ENCODE data around the gene MORN1.

The MORN1 gene

DNA sequence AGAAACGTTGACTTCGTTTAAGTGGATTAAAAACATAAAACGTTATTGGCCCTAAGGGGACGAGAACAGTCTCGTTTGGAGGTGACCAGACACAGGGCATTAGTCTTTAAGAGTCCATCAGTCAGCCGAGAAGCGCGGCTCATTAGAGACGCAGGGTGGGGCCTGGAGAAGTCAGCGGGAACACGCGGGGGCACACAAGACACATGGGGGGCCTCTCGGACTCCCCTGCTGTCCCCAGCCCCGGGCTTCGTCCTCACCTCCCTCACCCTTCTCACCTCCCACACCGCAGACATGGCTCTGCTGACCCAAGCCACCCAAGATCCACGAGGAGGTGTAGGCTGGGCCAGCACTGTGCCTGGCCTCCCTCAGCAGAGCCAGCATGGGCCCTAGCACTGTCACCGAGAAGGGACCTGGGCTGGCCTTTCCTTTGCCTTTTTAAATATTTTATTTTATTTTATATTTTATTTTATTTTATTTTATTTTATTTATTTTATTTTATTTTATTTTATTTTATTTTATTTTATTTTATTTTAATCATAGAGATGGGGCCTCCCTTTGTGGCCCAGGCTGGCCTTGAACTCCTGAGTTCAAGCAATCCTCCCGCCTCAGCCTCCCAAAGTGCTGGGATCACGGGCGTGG is 48.9 kb downstream of the MORN1 start:
- Histone ChIP-seq H3K27me3 (ENCODE audit: control insufficient read depth, insufficient read depth, low read length) (no peaks in the 10 kb centered on the region), H3K9me3 (ENCODE audit: control insufficient read depth, low read length) (no peaks in the 10 kb centered on the region), H3K79me2 (no peaks in the 10 kb centered on the region), H3K27ac (no peak overlapping the region), H3K36me3 (ENCODE audit: control insufficient read depth, insufficient read depth, low read length) (no peaks in the 10 kb centered on the region), H3K9ac (no peak overlapping the region), H3K4me3 (ENCODE audit: low read depth, low read length) (no peak overlapping the region), H3K4me1 (no peaks in the 10 kb centered on the region), H2AFZ (no peak overlapping the region), H3K4me2 (ENCODE audit: low read length) (no peak overlapping the region)
- TF ChIP-seq, protein P1, sequence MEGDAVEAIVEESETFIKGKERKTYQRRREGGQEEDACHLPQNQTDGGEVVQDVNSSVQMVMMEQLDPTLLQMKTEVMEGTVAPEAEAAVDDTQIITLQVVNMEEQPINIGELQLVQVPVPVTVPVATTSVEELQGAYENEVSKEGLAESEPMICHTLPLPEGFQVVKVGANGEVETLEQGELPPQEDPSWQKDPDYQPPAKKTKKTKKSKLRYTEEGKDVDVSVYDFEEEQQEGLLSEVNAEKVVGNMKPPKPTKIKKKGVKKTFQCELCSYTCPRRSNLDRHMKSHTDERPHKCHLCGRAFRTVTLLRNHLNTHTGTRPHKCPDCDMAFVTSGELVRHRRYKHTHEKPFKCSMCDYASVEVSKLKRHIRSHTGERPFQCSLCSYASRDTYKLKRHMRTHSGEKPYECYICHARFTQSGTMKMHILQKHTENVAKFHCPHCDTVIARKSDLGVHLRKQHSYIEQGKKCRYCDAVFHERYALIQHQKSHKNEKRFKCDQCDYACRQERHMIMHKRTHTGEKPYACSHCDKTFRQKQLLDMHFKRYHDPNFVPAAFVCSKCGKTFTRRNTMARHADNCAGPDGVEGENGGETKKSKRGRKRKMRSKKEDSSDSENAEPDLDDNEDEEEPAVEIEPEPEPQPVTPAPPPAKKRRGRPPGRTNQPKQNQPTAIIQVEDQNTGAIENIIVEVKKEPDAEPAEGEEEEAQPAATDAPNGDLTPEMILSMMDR (IDR thresholded peaks at IDR 0.05), result no peak

DNA sequence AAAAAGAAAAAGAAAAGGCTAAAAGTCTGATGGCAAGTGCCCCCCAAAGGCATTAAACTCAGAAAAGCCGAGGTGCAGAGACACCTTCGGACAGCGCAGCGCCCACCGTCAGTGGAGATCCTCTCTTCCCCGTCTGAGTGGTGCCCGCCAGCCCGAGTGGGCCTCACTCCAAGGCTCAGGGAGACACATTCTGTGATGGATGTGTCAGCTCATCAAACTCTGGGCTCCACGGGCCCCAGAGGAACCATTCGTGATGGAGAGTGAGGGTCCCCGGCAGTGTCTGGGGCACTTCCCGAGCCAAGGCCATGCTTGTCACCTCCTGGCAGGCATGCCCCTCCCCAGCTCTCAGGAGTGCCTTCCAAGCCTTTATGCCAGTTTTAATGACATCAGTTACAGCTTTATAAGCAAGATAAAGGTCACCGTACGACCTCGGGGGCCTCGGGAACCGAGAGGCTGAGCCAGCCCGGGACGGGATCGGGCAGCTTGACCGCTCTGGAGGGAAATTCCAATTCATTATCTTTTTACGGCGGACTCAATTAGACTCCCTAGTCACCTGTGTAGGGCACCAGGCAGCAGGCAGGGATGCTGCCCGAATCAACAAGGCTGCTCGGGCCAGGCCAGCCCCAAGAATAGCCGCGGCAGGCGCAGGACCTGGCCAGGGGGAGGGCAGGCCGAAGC is 49.5 kb downstream of the MORN1 start:
- Histone ChIP-seq H3K27ac (no peak overlapping the region), H3K27me3 (ENCODE audit: control insufficient read depth, insufficient read depth, low read length) (no peaks in the 10 kb centered on the region), H3K36me3 (ENCODE audit: control insufficient read depth, insufficient read depth, low read length) (no peaks in the 10 kb centered on the region), H3K9ac (no peak overlapping the region), H3K9me3 (ENCODE audit: control insufficient read depth, low read length) (no peaks in the 10 kb centered on the region), H3K79me2 (no peaks in the 10 kb centered on the region), H3K4me1 (no peaks in the 10 kb centered on the region), H3K4me3 (ENCODE audit: low read depth, low read length) (no peak overlapping the region), H3K4me2 (ENCODE audit: low read length) (no peak overlapping the region), H2AFZ (no peak overlapping the region)
- TF ChIP-seq, protein P1 (IDR thresholded peaks at IDR 0.05), result no peak

DNA sequence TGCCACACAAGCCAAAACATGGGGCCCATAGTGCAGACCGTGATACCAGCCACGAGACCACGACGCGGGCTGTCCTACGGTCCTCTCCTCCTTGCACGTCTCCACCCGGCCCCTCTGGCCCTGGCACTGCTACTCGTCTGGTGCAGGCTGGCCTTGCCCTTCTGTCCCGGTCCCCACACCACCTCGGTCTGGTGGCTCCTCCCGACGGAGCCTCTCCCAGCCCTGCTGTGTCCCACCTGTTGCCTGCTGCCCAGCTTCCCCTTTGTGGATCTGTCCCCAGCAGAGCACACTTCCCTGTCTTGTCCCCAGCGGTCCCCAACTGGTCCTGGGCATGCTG is 50.5 kb downstream of the MORN1 start:
- no peaks in the 10 kb centered on the region for H3K36me3 ChIP-seq (ENCODE audit: control insufficient read depth, insufficient read depth, low read length)
- H3K9me3 ChIP-seq (ENCODE audit: control insufficient read depth, low read length), result no peaks in the 10 kb centered on the region
- TF ChIP-seq, protein P1 (IDR thresholded peaks at IDR 0.05), result no peak
- H2AFZ ChIP-seq, result no peak overlapping the region
- H3K27me3 ChIP-seq (ENCODE audit: control insufficient read depth, insufficient read depth, low read length), result no peaks in the 10 kb centered on the region
- H3K4me2 ChIP-seq (ENCODE audit: low read length), result no peak overlapping the region
- H3K9ac ChIP-seq, result no peak overlapping the region
- no peaks in the 10 kb centered on the region for H3K4me1 ChIP-seq
- no peaks in the 10 kb centered on the region for H3K79me2 ChIP-seq
- H3K4me3 ChIP-seq (ENCODE audit: low read depth, low read length), result no peak overlapping the region
- no peak overlapping the region for H3K27ac ChIP-seq

DNA sequence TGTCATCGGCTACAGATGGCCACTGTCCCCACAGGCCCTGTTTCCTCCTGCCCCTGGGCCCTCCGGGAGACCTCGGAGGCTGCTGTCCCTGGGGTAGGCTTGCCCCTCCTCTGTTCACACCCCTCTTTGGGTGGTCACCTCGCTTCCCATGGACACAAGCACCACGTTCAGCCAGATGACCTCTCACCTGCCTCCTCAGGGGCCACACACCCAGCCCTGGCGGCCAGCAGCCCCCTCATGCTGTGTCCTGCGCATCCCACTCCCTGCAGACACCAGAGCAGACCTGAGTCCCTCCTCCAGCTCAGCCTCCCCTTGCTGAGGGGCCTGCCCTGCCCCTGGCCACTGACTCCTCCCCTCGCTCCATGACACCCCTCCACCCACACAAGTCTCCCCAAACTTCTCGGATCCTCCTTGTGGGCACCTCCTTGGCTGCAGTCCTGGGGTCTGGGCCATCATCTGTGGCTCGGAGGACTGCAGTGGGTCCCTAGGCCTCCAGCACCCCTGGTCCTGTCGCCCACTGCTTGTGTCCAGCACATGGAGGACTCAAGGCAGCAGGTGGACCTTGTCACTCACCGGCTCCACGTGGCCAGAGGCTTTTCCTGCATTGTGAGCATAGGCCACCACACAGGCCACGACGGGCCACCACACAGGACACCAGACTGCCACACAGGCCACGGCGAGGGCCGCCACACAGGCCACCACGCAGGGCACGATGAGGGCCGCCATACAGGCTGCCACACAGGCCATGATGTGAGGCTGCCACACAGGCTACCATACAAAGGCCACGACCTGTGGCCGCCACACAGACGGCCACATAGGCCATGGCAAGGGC is 51.1 kb downstream of the MORN1 start:
- H3K27me3 ChIP-seq (ENCODE audit: control insufficient read depth, insufficient read depth, low read length), result no peaks in the 10 kb centered on the region
- TF ChIP-seq, protein P1 (IDR thresholded peaks at IDR 0.05), result no peak
- no peak overlapping the region for H3K9ac ChIP-seq
- H2AFZ ChIP-seq, result no peak overlapping the region
- H3K4me2 ChIP-seq (ENCODE audit: low read length), result no peak overlapping the region
- H3K36me3 ChIP-seq (ENCODE audit: control insufficient read depth, insufficient read depth, low read length), result no peaks in the 10 kb centered on the region
- H3K79me2 ChIP-seq, result no peaks in the 10 kb centered on the region
- no peaks in the 10 kb centered on the region for H3K9me3 ChIP-seq (ENCODE audit: control insufficient read depth, low read length)
- no peak overlapping the region for H3K4me3 ChIP-seq (ENCODE audit: low read depth, low read length)
- no peak overlapping the region for H3K27ac ChIP-seq
- no peaks in the 10 kb centered on the region for H3K4me1 ChIP-seq

Data from parathyroid adenoma (tissue), 2 donors.